GM19351 (cell line): ENCODE measurements around the gene XIRP2.
A peak's percentile ranks its signal among the peaks of the same experiment; 100 is the strongest.

Experiments
- ATAC-seq: cut with Tn5 transposase; IDR thresholded peaks from one replicate; pipeline ENCODE4 v1.9.1; 2021; ENCODE audit warnings: mild to moderate bottlenecking, moderate library complexity; ENCODE audit not compliant: unreplicated experiment

Gene XIRP2

GRCh38 chr2:167271932-167272331 lies 383.7 kb downstream of the XIRP2 start:
- no peak for ATAC-seq

GRCh38 chr2:167275046-167275445 lies 386.8 kb downstream of the XIRP2 start:
- no peak for ATAC-seq

DNA sequence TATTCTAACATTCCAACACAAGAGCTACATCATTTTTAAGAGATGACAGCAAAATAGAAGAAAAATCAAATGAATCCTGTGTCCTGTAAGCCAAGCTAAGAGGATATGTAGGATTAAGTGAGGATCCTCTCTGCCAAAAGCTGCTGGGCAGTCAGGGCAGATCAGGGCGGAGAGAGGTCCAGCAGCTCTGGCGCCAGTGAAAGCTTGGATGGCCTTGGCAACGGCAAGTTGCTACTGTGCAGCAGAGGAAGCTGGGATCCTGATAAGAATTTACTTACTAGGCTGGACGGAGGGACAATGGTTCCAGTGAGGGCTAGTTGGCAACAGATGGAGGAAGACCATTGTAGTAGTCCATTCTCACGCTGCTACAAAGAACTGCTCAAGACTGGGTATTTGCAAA lies 391.5 kb downstream of the XIRP2 start:
- no peak for ATAC-seq

DNA sequence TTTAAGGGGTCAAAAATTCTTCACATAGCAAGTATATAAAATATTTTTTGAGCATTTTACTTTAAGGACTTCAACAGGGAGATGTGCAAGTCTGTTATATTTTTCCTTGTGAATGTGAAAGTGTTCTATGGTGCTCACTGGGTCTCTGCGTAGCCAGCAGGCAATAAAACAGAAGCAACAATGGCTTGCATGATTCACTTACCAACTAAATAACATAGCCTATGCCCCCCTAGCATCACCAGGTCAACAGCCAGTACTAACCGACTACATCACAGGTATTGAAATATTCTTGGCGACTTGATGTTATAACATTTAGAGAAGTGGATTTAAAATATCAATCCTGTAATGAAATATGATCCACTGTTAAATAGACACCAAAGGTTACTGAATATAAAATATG lies 398.9 kb downstream of the XIRP2 start:
- no peak for ATAC-seq

DNA sequence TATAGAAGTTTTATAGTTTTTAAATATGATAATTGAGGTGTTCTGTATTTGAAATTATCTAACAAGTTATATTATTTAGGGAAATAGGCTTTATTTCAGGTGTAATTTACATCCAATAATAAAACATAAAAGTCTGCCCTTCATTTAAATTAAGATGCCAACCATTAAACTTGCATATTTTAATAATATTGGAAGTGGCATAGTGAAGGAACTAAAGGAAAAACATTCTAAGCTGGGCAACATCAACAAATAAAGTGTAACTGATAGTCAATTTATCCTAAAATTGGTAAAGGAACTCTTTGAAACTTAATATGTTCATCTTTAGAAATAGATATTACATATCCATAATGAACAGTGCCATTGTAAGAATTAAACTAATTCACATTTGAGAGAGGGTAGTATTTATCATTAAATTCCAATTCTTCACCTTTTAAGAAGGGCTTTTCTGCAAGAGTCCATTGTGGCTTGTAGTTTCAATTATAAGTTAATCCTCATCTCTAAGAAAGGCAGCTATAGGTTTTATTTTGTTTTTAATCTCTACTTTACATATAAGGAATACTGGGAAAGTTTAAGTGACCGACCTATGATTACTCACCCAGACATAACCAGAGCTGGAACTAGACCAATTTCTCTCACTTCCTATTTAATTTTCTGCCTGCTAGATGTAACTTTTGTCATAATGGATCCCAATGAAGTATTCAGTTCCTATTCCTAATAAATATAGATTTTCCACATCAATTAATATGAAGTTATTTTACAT lies 401.6 kb downstream of the XIRP2 start:
- no peak for ATAC-seq

DNA sequence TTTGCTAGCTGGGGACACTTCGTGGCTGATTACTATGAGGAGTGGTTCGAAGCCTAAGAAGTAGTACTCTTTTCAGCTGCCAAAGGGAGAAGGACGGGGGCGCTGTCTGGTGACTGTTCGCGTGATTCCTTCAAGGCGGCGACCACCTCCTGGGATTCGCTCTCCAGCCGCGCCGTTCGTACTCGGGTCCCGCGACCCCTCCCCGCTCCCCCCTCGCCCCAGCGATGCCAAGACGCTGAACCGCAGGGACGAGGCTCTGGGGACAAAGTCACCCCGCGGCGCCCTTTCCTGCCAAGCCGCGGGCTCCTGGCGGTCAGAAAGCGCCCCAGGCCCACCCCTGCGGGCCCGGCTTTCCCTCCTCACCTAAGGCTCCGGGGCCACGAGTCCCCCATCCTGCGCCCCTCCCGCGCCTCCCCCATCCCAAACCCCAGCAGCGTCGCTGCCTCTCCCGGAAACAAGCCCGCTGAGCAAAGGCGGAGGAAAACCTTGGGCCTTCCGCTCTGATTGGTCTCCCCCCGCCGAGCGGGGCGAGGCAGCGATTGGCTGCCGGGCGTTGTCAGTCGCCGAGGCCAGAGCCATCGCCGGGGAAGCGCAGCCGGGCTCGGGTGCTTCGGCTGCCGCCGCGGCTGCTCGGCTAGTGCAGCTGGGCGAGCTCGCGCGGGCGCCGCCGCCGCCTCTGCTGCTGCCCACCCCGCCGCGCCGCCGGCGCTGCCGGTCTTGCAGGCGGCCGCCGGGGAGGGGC lies 404.3 kb downstream of the XIRP2 start, which contains the start of gene B3GALT1:
Gene B3GALT1 (plus strand): TSS at position 572 of the 742 bp plus-strand sequence.
- ATAC-seq: peak; percentile 98

DNA sequence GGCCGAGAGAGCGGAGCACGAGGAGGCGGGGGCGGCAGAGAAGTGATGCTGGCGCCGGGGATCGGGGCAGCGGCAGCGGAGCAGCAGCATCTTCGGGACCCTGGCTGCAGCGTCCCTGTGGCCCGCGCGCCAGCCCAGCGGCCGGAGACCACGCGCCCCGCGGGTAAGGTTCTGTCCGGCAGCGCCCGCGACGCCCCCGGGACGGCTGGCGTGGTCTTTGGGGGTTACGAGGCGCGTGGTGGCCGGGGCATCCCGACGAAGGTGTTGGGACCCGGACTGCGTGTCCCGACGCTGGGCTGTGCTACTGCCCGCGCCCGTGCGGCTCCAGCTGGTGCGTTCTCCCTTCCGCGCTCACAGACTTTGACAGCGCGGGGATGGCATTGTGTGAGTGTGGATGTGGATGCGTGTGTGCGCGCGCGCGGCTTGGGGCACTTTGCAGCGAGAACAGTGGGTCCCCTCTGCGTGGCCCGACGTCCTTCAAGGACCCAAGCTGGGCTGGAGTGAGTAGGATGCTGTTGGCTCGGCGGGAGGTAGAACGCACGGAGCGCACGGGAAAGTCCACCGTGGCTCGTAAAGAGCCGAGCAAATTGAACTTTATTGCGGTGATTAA lies 405.0 kb downstream of the XIRP2 start:
- peak; percentile 9 for ATAC-seq

DNA sequence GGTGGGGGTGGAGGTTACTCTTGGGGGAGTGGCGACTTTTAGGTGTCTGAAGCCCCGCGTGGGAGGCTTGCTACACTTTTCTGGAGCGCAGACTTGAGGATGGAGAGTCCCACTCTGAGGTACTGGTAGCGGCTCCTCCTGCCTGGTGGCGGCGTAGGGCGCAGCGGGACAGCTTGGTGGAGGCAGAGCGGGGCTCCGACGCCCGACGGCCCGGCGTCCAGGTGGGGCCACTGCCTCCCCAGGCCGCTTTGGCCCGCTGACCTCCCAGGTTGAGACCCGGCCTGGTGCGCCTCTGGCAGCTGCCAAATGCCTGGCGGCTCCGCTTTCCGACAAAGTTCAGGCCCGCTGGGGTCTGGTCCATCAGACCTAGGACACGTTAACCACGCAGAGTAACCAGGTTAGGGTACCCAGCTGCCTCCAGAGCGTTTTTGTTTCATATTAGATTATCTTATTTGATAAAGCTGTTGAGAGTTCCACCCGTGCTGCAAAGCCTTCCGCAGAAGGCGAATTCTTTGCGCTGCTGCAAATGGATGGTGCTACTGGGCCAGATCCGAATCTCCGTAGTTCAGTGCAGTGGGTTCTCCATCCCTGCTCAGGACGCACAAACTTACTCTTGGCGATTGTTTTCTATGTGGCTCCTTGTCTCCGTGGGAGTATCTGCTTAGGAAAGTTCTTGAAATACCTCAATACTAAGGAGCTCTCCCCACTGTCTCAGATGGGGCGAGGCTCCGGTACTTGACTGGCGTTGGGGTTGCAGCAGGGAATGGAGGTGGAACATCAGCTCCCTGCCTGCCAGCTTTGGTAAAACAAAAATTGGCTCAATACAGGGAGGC lies 405.9 kb downstream of the XIRP2 start:
- ATAC-seq: no peak

DNA sequence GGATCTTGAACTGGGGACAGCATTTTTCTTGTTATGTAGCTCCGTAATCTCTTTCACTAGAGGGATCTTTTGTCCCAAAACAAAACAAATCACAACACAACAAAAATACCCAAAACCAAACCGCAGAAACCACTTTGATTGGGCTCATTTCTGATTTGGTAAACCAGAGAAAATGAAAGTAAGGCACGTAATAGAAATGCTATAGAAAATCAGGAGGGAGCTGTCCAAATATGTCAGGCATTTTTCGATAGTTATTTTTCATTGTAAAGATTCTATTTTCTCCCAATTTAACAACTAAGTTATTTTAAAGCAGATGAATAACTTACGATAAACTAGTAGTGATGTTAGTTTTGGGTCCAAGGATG lies 406.5 kb downstream of the XIRP2 start:
- ATAC-seq: no peak

DNA sequence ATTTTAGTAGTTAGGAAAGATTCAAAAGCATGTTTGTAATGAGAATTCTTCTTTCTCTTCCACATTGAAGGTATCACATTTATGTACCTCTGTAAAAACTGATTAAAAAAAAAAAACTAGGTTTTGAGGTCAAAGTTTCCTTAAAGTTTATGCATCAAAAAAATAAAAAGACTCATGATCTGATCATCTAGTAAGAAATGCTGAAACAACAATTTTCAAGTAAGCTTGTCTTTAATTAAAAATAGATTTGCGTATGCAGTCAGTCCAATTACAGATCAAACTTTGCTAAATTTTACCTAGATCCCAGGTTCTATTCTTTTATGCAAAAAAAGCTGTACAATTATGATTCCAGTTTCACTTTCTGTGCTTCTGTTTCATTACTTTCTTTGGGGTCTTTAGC lies 409.0 kb downstream of the XIRP2 start:
- ATAC-seq: no peak

- ATAC-seq: no peak
These were observed 409.7 kb downstream of the XIRP2 start for GRCh38 chr2:167298017-167298416.
